HG02588 (cell line): ENCODE data around the gene TMEM59.
"Not testable (repeated sequence)": the region's sequence is repeated elsewhere in the genome, so short reads cannot be mapped to it uniquely, and the experiment has no call there.

Experiments
- ATAC-seq: cut with Tn5 transposase; IDR thresholded peaks from one replicate; pipeline ENCODE4 v1.9.1; 2021; ENCODE audit warnings: mild to moderate bottlenecking, moderate library complexity; ENCODE audit not compliant: unreplicated experiment

Gene TMEM59

DNA sequence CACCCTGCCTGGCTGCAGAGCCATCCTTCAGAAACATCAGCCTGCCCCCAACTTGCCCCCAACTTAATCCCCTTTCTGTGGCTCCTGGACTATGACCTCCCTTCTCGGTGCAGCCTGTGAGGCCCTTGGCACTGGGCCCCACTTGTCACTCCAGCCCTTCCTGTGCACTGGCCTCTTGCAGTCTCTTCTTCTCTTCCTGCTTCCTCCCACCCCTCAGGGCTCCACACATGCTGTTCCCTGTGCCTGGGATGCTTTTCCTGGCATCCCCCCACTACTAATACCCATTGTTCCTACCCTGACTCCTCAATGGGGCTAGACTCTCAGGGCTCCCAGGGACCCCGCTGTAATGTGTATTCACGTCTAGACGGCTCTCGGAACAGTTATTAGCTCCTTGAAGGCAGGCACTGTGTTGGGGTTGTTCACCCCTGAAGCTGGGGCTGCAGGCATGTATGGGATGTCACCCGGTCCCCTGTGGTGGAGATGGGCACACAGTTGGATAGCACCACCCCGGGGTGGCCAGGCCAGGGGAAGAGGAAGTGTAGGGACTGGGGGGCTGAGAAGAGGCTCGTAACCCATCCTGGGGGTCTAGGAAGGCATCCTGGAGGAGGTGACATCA lies 39.5 kb downstream of the TMEM59 start:
- no peak for ATAC-seq

GRCh38 chr1:54012863-54013262 lies 40.1 kb downstream of the TMEM59 start:
- ATAC-seq: no peak

DNA sequence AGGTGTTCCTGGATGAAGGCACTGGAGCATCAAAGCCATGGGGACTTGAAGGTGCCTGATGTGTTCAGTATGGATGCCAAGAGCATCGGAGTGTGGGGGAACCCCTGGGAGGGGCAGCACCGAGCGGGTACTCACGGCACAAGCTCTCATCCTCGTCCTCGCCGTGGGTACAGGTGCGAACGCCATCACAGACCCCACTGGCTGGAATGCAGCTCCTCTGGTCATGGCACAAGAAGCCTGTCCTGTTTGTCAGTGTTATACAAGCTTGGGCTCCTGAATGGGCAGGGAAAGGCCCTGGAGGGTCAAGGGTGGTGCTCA lies 41.0 kb downstream of the TMEM59 start:
- no peak for ATAC-seq

DNA sequence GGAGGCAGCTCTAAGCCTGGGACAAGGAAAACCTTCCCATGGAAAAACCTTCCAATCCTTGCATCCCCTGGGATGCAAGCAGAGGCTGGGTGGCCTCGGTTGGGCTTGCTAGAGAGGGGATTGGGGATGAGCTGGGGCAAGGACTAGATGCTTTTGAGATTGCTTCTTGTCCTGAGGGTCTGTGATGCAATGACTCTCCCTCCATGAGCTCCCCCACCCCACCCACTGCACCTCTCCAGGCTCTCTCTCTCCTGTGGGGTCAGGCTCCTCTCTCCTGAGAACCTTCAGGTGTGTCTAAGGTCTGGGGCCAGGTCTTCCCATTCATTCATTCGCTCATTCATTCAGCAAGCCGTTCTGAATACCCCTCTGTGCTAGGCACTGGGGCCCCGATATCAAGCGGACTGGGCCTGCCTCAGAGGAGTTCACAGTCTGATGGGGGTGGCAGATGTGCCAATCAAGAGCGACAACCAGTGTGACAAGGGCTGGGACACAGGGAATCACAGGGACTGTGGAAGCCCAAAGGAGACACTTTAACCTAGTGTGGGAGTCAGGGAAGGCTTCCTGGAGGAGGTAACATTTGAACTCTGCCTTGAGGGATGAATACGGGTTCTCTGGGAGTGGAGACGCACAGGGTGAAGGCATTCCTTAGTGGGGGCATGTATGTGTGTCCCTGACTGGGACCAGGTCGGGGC lies 41.5 kb downstream of the TMEM59 start:
- no peak for ATAC-seq

- no peak for ATAC-seq
These were observed 42.4 kb downstream of the TMEM59 start for GRCh38 chr1:54010415-54011117.

DNA sequence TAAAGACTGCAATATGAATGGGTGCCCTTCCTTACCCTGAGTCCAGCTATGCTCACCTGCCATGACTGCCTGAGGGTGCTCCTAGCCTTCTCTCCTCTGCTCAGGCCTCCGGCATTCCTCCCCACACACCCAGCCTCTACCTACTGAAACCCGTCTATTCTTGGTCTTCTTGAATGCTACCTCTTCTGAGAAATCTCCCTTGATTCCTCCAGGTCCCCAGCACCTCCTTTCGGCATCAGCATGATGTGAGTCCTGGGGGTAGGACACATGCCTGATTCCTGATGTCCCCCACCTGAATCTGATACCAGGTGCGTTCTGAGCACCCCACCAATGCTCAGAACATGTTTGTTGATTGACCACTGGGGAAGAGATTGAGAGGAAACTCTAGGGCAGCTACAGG lies 43.6 kb downstream of the TMEM59 start:
- ATAC-seq: no peak

DNA sequence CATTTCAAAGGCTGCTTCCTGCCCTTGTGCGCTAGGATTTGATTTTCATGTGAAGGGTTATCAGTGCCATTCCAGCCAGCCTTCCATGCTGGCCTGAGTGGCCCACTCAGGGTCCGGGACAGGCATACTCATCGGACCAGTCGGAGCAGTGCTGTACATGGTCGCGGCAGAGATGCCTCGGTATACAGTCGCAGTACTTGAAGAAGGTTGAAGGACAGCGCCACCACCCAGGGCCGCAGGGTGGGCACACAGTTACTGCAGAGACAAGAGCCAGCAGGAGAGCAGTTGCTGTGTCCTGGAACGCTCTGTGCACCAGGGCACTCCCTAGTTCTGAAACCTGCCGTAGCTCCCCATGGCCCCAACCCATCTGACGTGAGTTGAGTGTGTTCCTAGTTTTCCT lies 44.1 kb downstream of the TMEM59 start:
- ATAC-seq: no peak

- ATAC-seq: no peak
These were observed 45.4 kb downstream of the TMEM59 start for GRCh38 chr1:54007613-54008012.

DNA sequence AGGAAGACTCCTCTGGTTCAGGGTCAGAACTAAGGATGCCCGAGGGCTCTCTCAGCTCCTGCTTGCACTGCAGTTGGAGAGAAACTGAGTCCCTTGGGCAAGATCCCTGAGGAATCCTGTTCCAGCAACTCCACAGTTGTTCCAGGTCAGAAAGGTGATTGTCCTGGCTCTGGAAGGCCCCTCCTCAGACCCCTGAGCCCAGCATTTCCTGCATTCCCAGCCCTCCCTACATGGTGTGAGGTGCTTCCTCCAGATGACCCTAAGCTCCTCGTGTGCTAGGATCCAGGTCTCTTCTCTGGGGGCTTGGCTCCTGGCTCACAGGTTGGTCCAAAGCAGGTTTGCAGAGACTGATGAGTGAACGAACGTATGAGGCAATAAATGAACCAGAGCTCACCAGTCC lies 46.5 kb downstream of the TMEM59 start:
- no peak for ATAC-seq

GRCh38 chr1:54004481-54005049 lies 48.4 kb downstream of the TMEM59 start:
- ATAC-seq: no peak

GRCh38 chr1:54003750-54004480 lies 49.1 kb downstream of the TMEM59 start:
- ATAC-seq: not testable (repeated sequence)

DNA sequence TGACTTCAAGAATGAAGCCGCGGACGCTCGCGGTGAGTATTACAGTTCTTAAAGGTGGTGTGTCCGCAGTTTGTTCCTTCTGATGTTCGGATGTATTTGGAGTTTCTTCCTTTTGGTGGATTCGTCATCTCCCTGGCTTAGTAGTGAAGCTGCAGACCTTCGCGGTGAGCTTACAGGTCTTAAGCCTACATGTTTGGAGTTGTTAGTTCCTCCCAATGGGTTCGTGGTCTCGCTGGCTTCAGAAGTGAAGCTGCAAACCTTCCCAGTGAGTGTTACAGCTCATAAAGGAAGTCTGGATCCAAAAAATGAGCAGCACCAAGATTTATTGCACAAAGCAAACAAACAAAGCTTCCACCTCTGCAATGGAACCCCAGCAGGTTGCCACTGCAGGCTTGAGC lies 49.8 kb downstream of the TMEM59 start:
- ATAC-seq: no peak

- no peak for ATAC-seq
These were observed 50.3 kb downstream of the TMEM59 start for GRCh38 chr1:54002544-54003248.

- no peak for ATAC-seq
These were observed 51.4 kb downstream of the TMEM59 start for GRCh38 chr1:54001591-54001990.

GRCh38 chr1:53999920-54000319 lies 53.1 kb downstream of the TMEM59 start:
- no peak for ATAC-seq

- ATAC-seq: no peak
These were observed 54.8 kb downstream of the TMEM59 start for GRCh38 chr1:53998223-53998622.

GRCh38 chr1:53995683-53996082 lies 57.3 kb downstream of the TMEM59 start:
- no peak for ATAC-seq

GRCh38 chr1:53994516-53994915 lies 58.5 kb downstream of the TMEM59 start:
- ATAC-seq: not testable (repeated sequence)

DNA sequence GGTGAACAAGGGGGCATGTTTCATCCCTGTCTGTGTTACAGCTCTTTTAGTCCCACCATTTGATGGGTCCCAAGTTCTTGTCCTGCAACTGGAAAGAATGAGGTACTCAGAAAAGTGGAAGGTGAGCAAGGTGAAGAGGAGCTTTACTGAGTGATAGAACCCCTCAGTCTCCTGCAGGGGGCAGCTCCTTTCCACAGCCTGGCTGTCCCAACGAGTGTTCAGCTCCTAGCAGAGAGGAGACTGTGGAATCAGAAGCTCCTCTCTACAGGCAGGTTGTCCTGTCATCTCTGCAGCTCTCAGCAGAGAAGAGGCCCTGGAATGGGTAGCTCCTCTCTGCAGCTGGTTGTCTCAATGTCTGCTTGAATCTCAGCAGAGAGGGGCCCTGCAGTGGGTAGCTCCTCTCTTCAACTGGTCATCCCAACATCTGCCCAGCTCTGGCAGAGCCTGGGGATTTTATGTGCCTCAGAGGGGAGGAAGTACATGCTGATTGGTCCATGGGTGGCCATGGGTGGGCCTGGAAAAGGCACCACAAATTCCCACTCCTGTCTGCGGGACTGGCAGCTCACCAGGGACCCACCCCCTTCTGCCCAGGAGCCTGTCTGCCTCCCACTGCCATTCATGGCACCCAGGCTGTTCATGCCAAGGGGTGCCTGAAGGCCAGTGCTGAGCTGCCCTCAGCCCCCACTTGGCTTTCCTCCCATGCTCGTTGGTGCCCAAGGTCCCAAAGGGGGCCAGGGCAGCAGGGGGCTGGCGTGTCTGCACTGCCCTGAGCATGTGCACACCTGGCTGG lies 60.7 kb downstream of the TMEM59 start:
- no peak for ATAC-seq

- no peak for ATAC-seq
These were observed 65.1 kb downstream of the TMEM59 start for GRCh38 chr1:53987880-53988279.
